ENCODE data around the gene RBFOX2.

The RBFOX2 gene

GRCh38 chr22:35978889-35979288 is 49.7 kb downstream of the RBFOX2 start:
- no peak overlapping the region for H3K27ac Mint-ChIP-seq
- no peaks in the 10 kb centered on the region for H3K9me3 Mint-ChIP-seq
- no peaks in the 10 kb centered on the region for H3K36me3 Mint-ChIP-seq

DNA sequence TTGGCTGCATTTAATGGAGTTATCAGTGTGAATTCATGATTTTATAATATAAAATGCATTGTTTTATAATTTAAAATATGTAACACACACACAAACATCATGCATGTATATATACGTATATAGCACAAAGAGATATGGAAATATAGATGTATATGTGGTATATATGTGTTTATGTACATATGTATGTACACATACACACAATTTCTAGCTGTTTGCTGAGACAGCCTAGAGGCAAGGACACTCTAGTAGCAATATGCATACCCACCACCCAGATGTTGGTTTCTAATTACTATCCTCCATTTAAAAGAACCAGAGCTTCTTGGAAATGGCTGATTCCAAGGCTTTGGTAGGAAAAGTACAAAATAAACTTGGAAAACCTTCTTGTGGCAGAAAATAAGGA is 50.4 kb downstream of the RBFOX2 start:
- Mint-ChIP-seq H3K27me3 (peaks cover 4% of the 10 kb centered on the region), H3K4me1 (no peaks in the 10 kb centered on the region), H3K9me3 (no peaks in the 10 kb centered on the region), H3K4me3 (no peak overlapping the region), H3K27ac (no peak overlapping the region), H3K36me3 (no peaks in the 10 kb centered on the region)

More at GRCh38 chr22:35978889-35979288, 49.7 kb downstream of the RBFOX2 start:
- peaks cover 4% of the 10 kb centered on the region for H3K27me3 Mint-ChIP-seq
- H3K4me3 Mint-ChIP-seq, result no peak overlapping the region
- no peaks in the 10 kb centered on the region for H3K4me1 Mint-ChIP-seq

DNA sequence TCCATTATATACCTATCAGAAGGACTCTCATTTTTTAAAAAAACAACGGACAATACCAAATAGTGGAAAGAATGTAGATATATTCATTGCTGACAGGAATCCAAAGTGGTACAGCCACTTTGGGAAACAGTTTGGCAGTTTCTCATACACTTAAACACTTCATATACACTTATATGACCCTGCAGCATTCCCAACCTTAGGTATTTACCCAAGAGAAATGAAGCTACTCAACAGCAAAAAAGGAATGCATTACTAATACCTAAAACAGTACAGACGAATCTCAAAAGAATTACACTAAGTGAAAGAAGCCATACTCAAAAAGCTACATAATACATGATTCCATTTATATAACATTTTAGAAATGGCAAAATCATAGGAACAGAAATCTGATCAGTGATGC is 51.5 kb downstream of the RBFOX2 start:
- H3K4me3 Mint-ChIP-seq, result no peak overlapping the region
- no peaks in the 10 kb centered on the region for H3K9me3 Mint-ChIP-seq
- peaks cover 4% of the 10 kb centered on the region for H3K27me3 Mint-ChIP-seq
- no peaks in the 10 kb centered on the region for H3K4me1 Mint-ChIP-seq
- no peaks in the 10 kb centered on the region for H3K36me3 Mint-ChIP-seq
- H3K27ac Mint-ChIP-seq, result no peak overlapping the region

- H3K27ac Mint-ChIP-seq, result no peak overlapping the region
Measured at GRCh38 chr22:35973388-35973787, 55.2 kb downstream of the RBFOX2 start.

DNA sequence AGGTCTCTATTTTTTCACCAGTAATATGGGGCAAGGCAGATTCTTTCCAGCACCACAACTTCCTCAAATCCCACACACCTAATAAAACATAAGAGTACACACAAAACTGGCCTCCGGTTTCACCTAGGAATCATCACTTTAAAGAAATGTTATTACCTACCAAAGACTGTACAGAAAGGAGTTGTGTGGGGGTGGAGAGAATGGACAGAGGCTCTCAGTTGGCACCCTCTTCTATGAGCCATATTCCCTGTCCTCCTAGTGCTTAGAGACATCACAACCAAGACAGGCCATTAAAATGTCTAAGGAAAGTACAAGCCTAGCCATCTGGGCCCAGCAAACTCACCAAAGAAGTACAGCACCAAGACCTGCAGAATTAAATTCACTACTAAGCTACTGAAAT is 56.1 kb downstream of the RBFOX2 start:
- no peak overlapping the region for H3K4me3 Mint-ChIP-seq
- no peaks in the 10 kb centered on the region for H3K36me3 Mint-ChIP-seq
- H3K9me3 Mint-ChIP-seq, result no peaks in the 10 kb centered on the region

More at GRCh38 chr22:35973388-35973787, 55.2 kb downstream of the RBFOX2 start:
- Mint-ChIP-seq H3K27me3 (peaks cover 3% of the 10 kb centered on the region), H3K9me3 (no peaks in the 10 kb centered on the region), H3K36me3 (no peaks in the 10 kb centered on the region), H3K4me3 (no peak overlapping the region), H3K4me1 (no peaks in the 10 kb centered on the region)

GRCh38 chr22:35971456-35972119 is 57.0 kb downstream of the RBFOX2 start:
- Mint-ChIP-seq H3K4me3 (no peak overlapping the region), H3K36me3 (no peaks in the 10 kb centered on the region), H3K9me3 (no peaks in the 10 kb centered on the region), H3K27ac (no peak overlapping the region), H3K4me1 (no peaks in the 10 kb centered on the region), H3K27me3 (peaks cover 5% of the 10 kb centered on the region)

More for the DNA sequence above, 56.1 kb downstream of the RBFOX2 start:
- Mint-ChIP-seq H3K4me1 (no peaks in the 10 kb centered on the region), H3K27me3 (peaks cover 5% of the 10 kb centered on the region), H3K27ac (no peak overlapping the region)

DNA sequence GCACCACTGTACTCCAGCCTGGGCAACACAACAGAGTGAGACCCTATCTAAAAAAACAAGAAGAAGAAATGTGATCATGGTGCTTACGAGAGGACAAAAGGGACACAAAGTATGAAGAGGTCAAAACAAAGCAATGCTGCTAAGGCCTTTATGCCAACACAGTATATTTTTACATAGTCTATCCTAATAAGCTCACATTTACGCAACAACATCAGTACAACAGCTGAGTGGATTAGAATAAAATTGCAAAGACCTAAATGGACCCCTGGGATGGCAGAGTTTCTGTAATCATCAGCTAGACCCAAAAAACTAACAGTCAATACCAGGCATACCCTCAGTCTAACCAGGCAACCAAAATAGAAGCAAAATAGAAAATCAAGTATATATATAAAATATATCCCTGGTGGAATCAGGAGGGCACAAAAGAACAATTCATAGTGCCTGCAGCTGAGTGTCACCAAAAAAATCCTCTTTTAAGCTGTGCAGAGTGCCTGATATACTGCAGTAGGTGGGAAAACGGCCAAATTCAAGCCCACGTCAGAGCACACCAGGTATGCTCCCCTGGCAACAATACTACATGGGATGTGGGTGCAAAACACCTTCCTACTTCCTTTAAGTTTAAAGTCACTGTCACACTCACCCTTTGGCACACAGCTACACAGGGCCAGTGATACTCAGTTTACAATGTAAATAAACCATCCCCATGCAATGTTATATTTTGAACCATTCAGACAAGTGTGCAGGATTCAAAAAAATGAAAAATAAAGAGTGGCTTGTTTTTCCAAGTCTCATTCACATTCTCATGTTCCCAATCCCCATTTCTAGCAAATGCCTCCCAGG is 57.8 kb downstream of the RBFOX2 start:
- Mint-ChIP-seq H3K27me3 (peaks cover 2% of the 10 kb centered on the region), H3K9me3 (no peaks in the 10 kb centered on the region), H3K27ac (no peak overlapping the region), H3K4me1 (no peaks in the 10 kb centered on the region), H3K36me3 (no peaks in the 10 kb centered on the region), H3K4me3 (no peak overlapping the region)

DNA sequence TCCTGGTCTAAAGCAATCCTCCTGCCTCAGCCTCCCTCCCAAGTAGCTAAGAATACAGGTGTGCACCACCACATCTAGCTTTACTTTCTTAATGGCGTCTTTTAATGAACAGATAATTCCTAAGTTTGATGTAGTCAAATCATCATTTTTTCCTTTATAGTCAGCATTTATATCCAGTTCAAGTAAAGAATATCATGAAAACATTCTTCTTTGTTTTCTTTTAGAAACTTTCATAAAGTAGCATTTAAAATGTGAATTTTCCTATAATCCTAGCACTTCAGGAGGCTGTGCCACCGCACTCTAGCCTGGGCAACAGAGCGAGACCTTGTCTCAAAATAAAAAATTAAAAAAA is 61.6 kb downstream of the RBFOX2 start:
- no peak overlapping the region for H3K27ac Mint-ChIP-seq
- H3K4me3 Mint-ChIP-seq, result no peak overlapping the region
- H3K27me3 Mint-ChIP-seq, result peaks cover 2% of the 10 kb centered on the region
- H3K36me3 Mint-ChIP-seq, result no peaks in the 10 kb centered on the region
- no peaks in the 10 kb centered on the region for H3K9me3 Mint-ChIP-seq
- no peaks in the 10 kb centered on the region for H3K4me1 Mint-ChIP-seq

DNA sequence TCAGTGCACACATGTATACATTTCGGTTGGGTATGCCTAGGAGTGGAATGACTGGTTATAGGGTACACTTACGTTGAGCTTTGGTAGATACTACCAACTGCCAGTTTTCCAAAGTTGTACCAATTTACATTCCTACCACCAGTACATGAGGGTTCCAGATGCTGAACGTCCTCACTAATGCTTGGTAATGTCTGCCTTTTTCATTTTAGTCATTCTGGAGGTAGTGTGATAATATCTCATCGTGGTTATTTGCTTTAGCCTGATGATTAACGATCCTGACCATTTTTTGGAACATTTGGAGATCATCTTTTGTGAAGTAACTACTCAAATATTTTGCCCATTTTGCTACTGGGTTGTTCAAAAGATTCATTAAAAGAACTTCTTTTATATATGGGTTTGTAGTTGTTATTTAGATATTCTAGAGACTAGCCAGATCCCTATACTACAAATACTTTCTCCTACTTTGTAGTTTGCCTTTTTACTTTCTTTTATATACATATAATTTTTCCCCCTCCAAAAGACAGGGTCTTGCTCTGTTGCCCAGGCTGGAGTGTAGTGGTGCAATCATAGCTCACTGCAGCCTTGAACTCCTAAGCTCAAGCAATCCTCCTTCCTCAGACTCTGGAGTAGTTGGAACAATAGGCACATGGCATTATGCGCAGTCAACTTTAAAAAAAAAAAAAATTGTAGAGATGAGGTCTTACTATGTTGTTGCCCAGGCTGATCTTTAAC is 62.1 kb downstream of the RBFOX2 start:
- Mint-ChIP-seq H3K36me3 (no peaks in the 10 kb centered on the region), H3K4me1 (no peaks in the 10 kb centered on the region), H3K4me3 (no peak overlapping the region), H3K9me3 (no peaks in the 10 kb centered on the region), H3K27me3 (peaks cover 2% of the 10 kb centered on the region), H3K27ac (no peak overlapping the region)

GRCh38 chr22:35963237-35963810 is 65.3 kb downstream of the RBFOX2 start:
- no peaks in the 10 kb centered on the region for H3K36me3 Mint-ChIP-seq
- H3K27me3 Mint-ChIP-seq, result peaks cover 2% of the 10 kb centered on the region
- H3K27ac Mint-ChIP-seq, result no peak overlapping the region
- no peak overlapping the region for H3K4me3 Mint-ChIP-seq
- H3K9me3 Mint-ChIP-seq, result no peaks in the 10 kb centered on the region
- no peaks in the 10 kb centered on the region for H3K4me1 Mint-ChIP-seq

DNA sequence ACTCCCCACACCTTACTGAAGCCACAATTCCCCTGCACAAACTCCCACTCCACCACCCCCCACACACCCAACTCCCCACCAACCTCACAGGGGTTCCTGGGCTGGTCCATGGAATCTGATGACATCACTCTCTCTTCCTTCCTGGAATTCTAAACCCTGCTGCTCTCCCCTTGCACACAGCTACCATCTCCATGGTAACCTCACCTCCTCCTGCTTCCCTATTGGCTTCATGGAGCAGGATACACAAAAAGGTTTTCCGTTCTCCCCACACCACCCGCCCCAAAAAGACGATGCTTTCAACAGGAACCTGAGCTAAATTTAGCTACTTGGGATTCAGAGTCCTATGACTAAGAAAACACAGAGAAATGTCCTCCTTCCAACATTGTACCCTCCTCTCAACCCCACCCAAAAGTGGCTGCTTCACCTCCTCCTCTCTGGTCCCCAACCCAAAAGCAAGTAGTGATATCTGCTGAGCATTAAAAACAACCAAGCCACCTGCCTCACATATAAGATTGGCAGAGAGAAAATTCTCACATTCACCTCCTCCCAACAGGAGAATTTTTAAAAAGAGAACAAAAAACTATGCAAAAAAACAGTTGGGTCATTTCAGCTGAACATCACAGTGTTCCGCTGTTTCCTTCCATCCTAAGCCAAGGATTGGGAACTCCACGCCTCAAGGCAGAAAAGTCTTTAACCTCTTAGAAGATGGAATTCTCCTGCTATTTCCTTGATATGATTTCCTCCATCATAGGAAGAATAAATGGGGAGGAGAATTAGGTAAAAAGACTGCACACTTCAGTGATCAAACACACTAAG is 66.9 kb downstream of the RBFOX2 start:
- Mint-ChIP-seq H3K27me3 (no peaks in the 10 kb centered on the region), H3K4me3 (no peak overlapping the region), H3K9me3 (no peaks in the 10 kb centered on the region), H3K27ac (no peak overlapping the region), H3K36me3 (no peaks in the 10 kb centered on the region), H3K4me1 (no peaks in the 10 kb centered on the region)

- Mint-ChIP-seq H3K4me1 (no peaks in the 10 kb centered on the region), H3K4me3 (no peak overlapping the region), H3K9me3 (no peaks in the 10 kb centered on the region), H3K36me3 (no peaks in the 10 kb centered on the region), H3K27ac (no peak overlapping the region), H3K27me3 (no peaks in the 10 kb centered on the region)
Measured at GRCh38 chr22:35960854-35961253, 67.8 kb downstream of the RBFOX2 start.

GRCh38 chr22:35959121-35959800 is 69.4 kb downstream of the RBFOX2 start:
- Mint-ChIP-seq H3K4me3 (no peak overlapping the region), H3K9me3 (no peaks in the 10 kb centered on the region), H3K4me1 (no peaks in the 10 kb centered on the region), H3K27ac (no peak overlapping the region), H3K27me3 (no peaks in the 10 kb centered on the region), H3K36me3 (no peaks in the 10 kb centered on the region)

GRCh38 chr22:35958334-35958733 is 70.3 kb downstream of the RBFOX2 start:
- Mint-ChIP-seq H3K36me3 (no peaks in the 10 kb centered on the region), H3K4me3 (no peak overlapping the region), H3K27ac (no peak overlapping the region), H3K27me3 (no peaks in the 10 kb centered on the region), H3K9me3 (no peaks in the 10 kb centered on the region), H3K4me1 (no peaks in the 10 kb centered on the region)
